Right lobe of liver (tissue), 6 donors: Measurements from ENCODE around the gene CLDN22. TPM values are rescaled to one million over a fixed set of nuclear protein-coding genes. Genes with fewer than 3 reads are reported as not detected.

Source experiments
- ATAC-seq, 4 donors: fragments of 200-7000 bp; cut with Tn5 transposase; one replicate each; pipeline ENCODE4 v1.9.1; 2020; ENCODE audit warnings: mild to moderate bottlenecking in 4 of 4, moderate library complexity in 4 of 4
- DNase-seq, 3 donors: peaks; one replicate each; pipeline ENCODE4 v3.0.0-alpha.2; 2020
- H3K27ac ChIP-seq, 3 donors: fragments of 200-600 bp; one replicate each; pipeline ENCODE4 v1.8.0; 2022
- H3K27me3 ChIP-seq, 2 donors: fragments of 200-600 bp; one replicate each; pipeline ENCODE4 v1.8.0; 2022
- H3K36me3 ChIP-seq, 4 donors: fragments of 200-600 bp; sonication (generic) in 1 of 4; one replicate each; pipeline versions ENCODE4 v1.5.1 to v1.8.0; 2017 to 2022; ENCODE audit warnings: control low read depth in 1 of 4
- H3K4me1 ChIP-seq, 4 donors: fragments of 200-600 bp; sonication (generic) in 1 of 4; one replicate each; pipeline versions ENCODE4 v1.5.1 to v1.8.0; 2017 to 2022; ENCODE audit warnings: control low read depth in 1 of 4
- H3K4me3 ChIP-seq, 3 donors: fragments of 200-600 bp; one replicate each; pipeline ENCODE4 v1.8.0; 2022
- H3K9me3 ChIP-seq, 4 donors: fragments of 200-600 bp; sonication (generic) in 1 of 4; one replicate each; pipeline versions ENCODE4 v1.5.1 to v1.8.0; 2017 to 2022; ENCODE audit warnings: control low read depth in 1 of 4
- CTCF ChIP-seq, 4 donors: fragments of 200-600 bp in 3 of 4; fragments of 450-650 bp in 1 of 4; IDR thresholded peaks; one replicate each; pipeline versions ENCODE4 v1.5.1 to v1.8.0; 2016 to 2022; ENCODE audit warnings: antibody characterized with exemption in 4 of 4, mild to moderate bottlenecking in 2 of 4
- POLR2A ChIP-seq: fragments of 450-650 bp; IDR thresholded peaks from one replicate; pipeline ENCODE4 v1.6.1; 2017; ENCODE audit warnings: antibody characterized with exemption, mild to moderate bottlenecking
- WGBS: methylation state at CpG from one replicate; pipeline ENCODE4 v1.1.6; 2018; ENCODE audit warnings: low coverage, low lambda C conversion rate; ENCODE audit not compliant: insufficient coverage; ENCODE audit errors: missing lambda C conversion rate; 5-methylcytosine and 5-hydroxymethylcytosine counted together
- intact Hi-C, 2 donors: fragments of 100-400 bp; cut with DNase I; formaldehyde crosslinking; loops; one replicate each; pipeline versions ENCODE4 v1.11.2 to v1.14.1; 2022
- total RNA-seq, 6 experiments: library from RNA; depleted of rRNA in 2 of 6; stranded (reverse); fragments of >200 nt in 2 of 6; fragmentation: NEBNext Ultra II Directional in 3 of 6; extraction: Animal tissue kit (Norgen Biotek cat#: 25700) in 3 of 6; gene quantifications; one replicate each; pipeline versions ENCODE4 v1.1.0 to v1.2.4, GENCODE V29; 2016 to 2023
- donor health status: DM: no; HTN: yes; CAD: no.
- donor health status: DM: no; HTN: no; CAD: no.
- donor health status: DM: no; HTN: no; CAD: no.
- donor health status: DM: no; HTN: yes; CAD: no.
- donor health status: DM: no; HTN: yes; CAD: no.

CLDN22 gene
- total RNA-seq, 6 experiments from 2014 or later, result not detected

GRCh38 chr4:183345261-183345660 lies 25.2 kb upstream of the CLDN22 start:
- intact Hi-C loops, result no loop called here
- DNase-seq, result peak in 1 of 3 donors; percentile 23
- H3K9me3 ChIP-seq, result no peaks in the 10 kb centered on the region
- TF ChIP-seq POLR2A (no peak), CTCF (IDR thresholded peaks at IDR 0.05) (no peak)
- no peak overlapping the region for H3K27ac ChIP-seq
- no peak for ATAC-seq
- no CpG with 5 or more reads among the region's 4 CpGs for WGBS
- H3K4me3 ChIP-seq, result no peak overlapping the region
- H3K4me1 ChIP-seq, result no peaks in the 10 kb centered on the region
- no peaks in the 10 kb centered on the region for H3K27me3 ChIP-seq
- H3K36me3 ChIP-seq, result no peaks in the 10 kb centered on the region

- Histone ChIP-seq H3K4me1 (no peaks in the 10 kb centered on the region), H3K4me3 (no peak overlapping the region), H3K27ac (no peak overlapping the region), H3K27me3 (no peaks in the 10 kb centered on the region), H3K36me3 (no peaks in the 10 kb centered on the region), H3K9me3 (no peaks in the 10 kb centered on the region)
- DNase-seq (peak in 2 of 3 donors; percentile 30 to 43), ATAC-seq (peak in 1 of 4 donors; percentile 25)
- no peak for TF ChIP-seq CTCF (IDR thresholded peaks at IDR 0.05)
- TF ChIP-seq POLR2A, result no peak
- 66% methylated on average over 3 of the region's 15 CpGs for WGBS
- intact Hi-C loops, result no loop called here
These were observed 24.6 kb upstream of the CLDN22 start for GRCh38 chr4:183344523-183345255.

- DNase-seq (peak in 2 of 3 donors; percentile 27 to 28), ATAC-seq (no peak)
- intact Hi-C loops, result no loop called here
- WGBS, result 83% methylated on average over 3 of the region's 7 CpGs
- Histone ChIP-seq H3K9me3 (no peaks in the 10 kb centered on the region), H3K4me1 (no peaks in the 10 kb centered on the region), H3K27ac (no peak overlapping the region), H3K36me3 (no peaks in the 10 kb centered on the region), H3K27me3 (no peaks in the 10 kb centered on the region), H3K4me3 (no peak overlapping the region)
- no peak for TF ChIP-seq CTCF (IDR thresholded peaks at IDR 0.05)
- TF ChIP-seq POLR2A, result no peak
These were observed 23.7 kb upstream of the CLDN22 start for GRCh38 chr4:183343730-183344129.

GRCh38 chr4:183342541-183343533 lies 22.8 kb upstream of the CLDN22 start:
- no peaks in the 10 kb centered on the region for H3K4me1 ChIP-seq
- no peaks in the 10 kb centered on the region for H3K27me3 ChIP-seq
- TF ChIP-seq POLR2A (no peak), CTCF (IDR thresholded peaks at IDR 0.05) (no peak)
- intact Hi-C loops, result no loop called here
- peak in 2 of 3 donors; percentile 36 to 48 for DNase-seq
- H3K9me3 ChIP-seq, result no peaks in the 10 kb centered on the region
- peak in 3 of 4 donors; percentile 11 to 33 (median 15) for ATAC-seq
- H3K36me3 ChIP-seq, result no peaks in the 10 kb centered on the region
- H3K4me3 ChIP-seq, result no peak overlapping the region
- 40% methylated on average over 17 of the region's 40 CpGs for WGBS
- H3K27ac ChIP-seq, result no peak overlapping the region
